Adrenal gland (tissue), 12 donors: Measurements from ENCODE around the gene CEACAM19. TPM values are rescaled to one million over a fixed set of nuclear protein-coding genes. Genes with fewer than 3 reads are reported as not detected.
A peak's percentile ranks its signal among the peaks of the same experiment; 100 is the strongest.

Experiments used
- DNase-seq, 7 donors: peaks; one replicate each; pipeline ENCODE4 v3.0.0-alpha.2; 2019 to 2020
- H3K27ac ChIP-seq, 5 donors: fragments of 200-600 bp; sonication (generic) in 4 of 5; 1 replicate in 3 of 5; 2 replicates in 2 of 5; pipeline versions ENCODE4 v1.5.1 to v1.8.0; 2016 to 2020; ENCODE audit warnings: mild to moderate bottlenecking in 1 of 5
- H3K27me3 ChIP-seq: fragments of 200-600 bp; 2 replicates; pipeline ENCODE4 v1.8.0; 2021
- H3K36me3 ChIP-seq, 2 donors: fragments of 200-600 bp; replicated peaks in 1 of 2; 1 replicate in 1 of 2; 2 replicates in 1 of 2; pipeline versions ENCODE4 v1.5.1 to v1.8.0; 2018 to 2022
- H3K4me1 ChIP-seq, 2 donors: fragments of 200-600 bp; replicated peaks in 1 of 2; 1 replicate in 1 of 2; 2 replicates in 1 of 2; pipeline versions ENCODE4 v1.5.1 to v1.8.0; 2018 to 2021
- H3K4me3 ChIP-seq, 4 donors: fragments of 200-600 bp; sonication (generic) in 3 of 4; one replicate each; pipeline ENCODE4 v1.5.1; 2016 to 2018
- H3K9me3 ChIP-seq, 3 donors: fragments of 200-600 bp; sonication (generic) in 1 of 3; replicated peaks in 1 of 3; 1 replicate in 2 of 3; 2 replicates in 1 of 3; pipeline versions ENCODE4 v1.5.1 to v1.8.0; 2016 to 2021
- POLR2A ChIP-seq, 2 donors: fragments of 450-650 bp; IDR thresholded peaks; one replicate each; pipeline ENCODE4 v1.6.1; 2017; ENCODE audit warnings: antibody characterized with exemption in 2 of 2, mild to moderate bottlenecking in 2 of 2, moderate library complexity in 1 of 2
- WGBS, 4 donors: extraction: QIAGEN DNeasy Blood & Tissue Kit in 2 of 4; methylation state at CpG; one replicate each; pipeline versions ENCODE4 v1.1.5 to v1.1.7; 2013 to 2017; 5-methylcytosine and 5-hydroxymethylcytosine counted together
- intact Hi-C, 2 donors: fragments of 100-400 bp; cut with DNase I; formaldehyde crosslinking; loops; one replicate each; pipeline versions ENCODE4 v1.14.1 to v1.15.0; 2022 to 2023
- polyA plus RNA-seq, 3 donors: library from polyadenylated mRNA; stranded (reverse); fragments of 200-250 nt in 2 of 3; fragments of 350-450 nt in 1 of 3; fragmentation: Illumina TruSeq in 1 of 3; extraction: RNeasy Lipid Tissue Mini Kit (QIAGEN cat#74804) in 1 of 3; gene quantifications; one replicate each; pipeline ENCODE4 v1.2.3, GENCODE V29; 2013 to 2014
- total RNA-seq, 9 donors: library from RNA; depleted of rRNA in 4 of 9; stranded (reverse); fragments of >200 nt in 4 of 9; fragments of 120-200 nt in 1 of 9; fragmentation: NEBNext Ultra II Directional in 1 of 9; extraction: Animal tissue kit (Norgen Biotek cat#: 25700) in 1 of 9; gene quantifications; one replicate each; pipeline versions ENCODE4 v1.1.0 to v1.2.4, GENCODE V29; 2013 to 2023
- TF ChIP-seq, protein P1 (sequence below), 6 experiments: fragments of 450-650 bp in 4 of 6; fragments of 200-600 bp in 2 of 6; sonication (generic) in 1 of 6; IDR thresholded peaks; 1 replicate in 5 of 6; 2 replicates in 1 of 6; pipeline versions ENCODE4 v1.5.1 to v1.8.0; 2016 to 2021; ENCODE audit warnings: antibody characterized with exemption in 6 of 6, mild to moderate bottlenecking in 2 of 6, moderate library complexity in 1 of 6
- donor health status: healthy with polysubstance abuse.
- donor health status: Bipolar disorder and iron deficiency.
- donor health status: DM: yes; HTN: yes; CAD: no.
- donor health status: DM: no; HTN: no; CAD: no.
- donor health status: DM: no; HTN: no; CAD: no.
- donor health status: DM: yes; HTN: yes; CAD: no.

Gene CEACAM19
- total and polyA plus RNA-seq, 12 donors: 1.6 to 38.2 (median 3.4) TPM

- no peak for DNase-seq
- TF ChIP-seq, protein P1, sequence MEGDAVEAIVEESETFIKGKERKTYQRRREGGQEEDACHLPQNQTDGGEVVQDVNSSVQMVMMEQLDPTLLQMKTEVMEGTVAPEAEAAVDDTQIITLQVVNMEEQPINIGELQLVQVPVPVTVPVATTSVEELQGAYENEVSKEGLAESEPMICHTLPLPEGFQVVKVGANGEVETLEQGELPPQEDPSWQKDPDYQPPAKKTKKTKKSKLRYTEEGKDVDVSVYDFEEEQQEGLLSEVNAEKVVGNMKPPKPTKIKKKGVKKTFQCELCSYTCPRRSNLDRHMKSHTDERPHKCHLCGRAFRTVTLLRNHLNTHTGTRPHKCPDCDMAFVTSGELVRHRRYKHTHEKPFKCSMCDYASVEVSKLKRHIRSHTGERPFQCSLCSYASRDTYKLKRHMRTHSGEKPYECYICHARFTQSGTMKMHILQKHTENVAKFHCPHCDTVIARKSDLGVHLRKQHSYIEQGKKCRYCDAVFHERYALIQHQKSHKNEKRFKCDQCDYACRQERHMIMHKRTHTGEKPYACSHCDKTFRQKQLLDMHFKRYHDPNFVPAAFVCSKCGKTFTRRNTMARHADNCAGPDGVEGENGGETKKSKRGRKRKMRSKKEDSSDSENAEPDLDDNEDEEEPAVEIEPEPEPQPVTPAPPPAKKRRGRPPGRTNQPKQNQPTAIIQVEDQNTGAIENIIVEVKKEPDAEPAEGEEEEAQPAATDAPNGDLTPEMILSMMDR (IDR thresholded peaks at IDR 0.05): no peak
- no peak for TF ChIP-seq POLR2A (IDR thresholded peaks at IDR 0.05)
- no peaks in the 10 kb centered on the region for H3K9me3 ChIP-seq
- WGBS, 4 donors: 57 to 68% (median 60%) methylated on average over 15 to 21 of the region's 21 CpGs
- peaks cover 26 to 51% of the 10 kb centered on the region in 2 donors for H3K4me1 ChIP-seq
- H3K27me3 ChIP-seq: no peaks in the 10 kb centered on the region
- intact Hi-C loops: loop anchor here in 1 of 2 donors (5.0 kb wide), 2 partner anchors 35 to 120 kb away; no protein-coding TSS in a partner anchor
- no peaks in the 10 kb centered on the region for H3K36me3 ChIP-seq
- H3K4me3 ChIP-seq: no peak overlapping the region
- no peak overlapping the region for H3K27ac ChIP-seq
Measured at GRCh38 chr19:44722131-44723121, 51.1 kb downstream of the CEACAM19 start.

- no peak for DNase-seq
- Histone ChIP-seq H3K27me3 (no peaks in the 10 kb centered on the region), H3K27ac (peak overlapping the region in 1 of 5 donors; percentile 6), H3K9me3 (no peaks in the 10 kb centered on the region), H3K4me1 (peaks cover 16 to 42% of the 10 kb centered on the region in 2 donors), H3K36me3 (no peaks in the 10 kb centered on the region), H3K4me3 (no peak overlapping the region)
- 49 to 63% (median 57%) methylated on average over 9 to 10 of the region's 10 CpGs for WGBS, 4 donors
- intact Hi-C loops: loop anchor here in 1 of 2 donors (5.0 kb wide), 2 partner anchors 36 to 119 kb away; no protein-coding TSS in a partner anchor
- no peak for TF ChIP-seq POLR2A (IDR thresholded peaks at IDR 0.05)
- TF ChIP-seq, protein P1 (IDR thresholded peaks at IDR 0.05): no peak
Measured at GRCh38 chr19:44723299-44723951, 52.1 kb downstream of the CEACAM19 start.

DNA sequence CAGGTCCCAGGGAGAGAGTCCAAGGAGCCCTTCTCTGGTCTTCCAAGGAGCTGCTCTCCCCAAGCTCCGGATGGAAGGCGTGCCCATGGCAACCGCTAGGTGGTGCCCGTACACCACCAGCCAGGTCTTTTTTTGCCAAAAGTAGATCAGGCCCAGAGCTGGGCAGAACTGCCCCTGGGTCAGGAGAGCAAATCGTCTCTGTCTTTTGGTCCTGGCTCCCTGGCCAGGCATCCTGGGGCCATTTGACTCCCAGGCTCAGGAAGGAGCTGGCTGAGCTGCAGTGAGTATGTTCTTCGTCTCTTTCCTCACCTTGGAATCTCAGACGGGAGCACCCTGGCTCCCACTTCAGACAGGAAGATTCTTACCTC, 52.7 kb downstream of the CEACAM19 start:
- Histone ChIP-seq H3K4me1 (peaks cover 12 to 37% of the 10 kb centered on the region in 2 donors), H3K36me3 (no peaks in the 10 kb centered on the region), H3K9me3 (no peaks in the 10 kb centered on the region), H3K4me3 (no peak overlapping the region), H3K27me3 (no peaks in the 10 kb centered on the region), H3K27ac (no peak overlapping the region)
- peak; percentile 84 to 93 (median 90) for DNase-seq
- no peak for TF ChIP-seq POLR2A (IDR thresholded peaks at IDR 0.05)
- TF ChIP-seq, protein P1 (IDR thresholded peaks at IDR 0.05): peak; percentile 92 to 99 (median 98)
- 12 to 21% (median 14%) methylated on average over 3 to 7 of the region's 7 CpGs for WGBS, 4 donors
- intact Hi-C loops: loop anchor here (2.0 to 5.0 kb wide), 3 partner anchors 37 to 118 kb away; no protein-coding TSS in a partner anchor

DNA sequence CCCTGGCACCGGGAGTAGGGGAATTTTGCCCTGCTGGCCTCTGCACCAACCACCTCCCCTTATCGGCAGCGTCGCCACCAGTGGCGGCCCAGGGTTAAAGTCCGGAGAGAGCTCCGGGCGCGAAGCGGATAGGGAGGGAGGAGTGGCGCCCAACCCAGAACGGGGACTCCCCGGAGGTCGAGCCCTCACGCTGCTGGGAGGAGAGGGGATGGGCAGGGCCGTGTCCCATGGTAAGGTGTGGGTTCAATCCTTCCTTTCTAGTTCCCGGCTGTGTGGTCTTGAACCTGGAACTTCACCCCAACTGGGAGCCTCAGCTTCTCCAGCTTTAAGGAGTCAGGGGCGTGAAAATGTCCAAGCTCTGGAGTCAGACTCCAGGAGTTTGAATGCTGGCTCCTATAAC, 54.0 kb downstream of the CEACAM19 start:
- peak in 3 of 7 donors; percentile 58 to 68 (median 67) for DNase-seq
- intact Hi-C loops: loop anchor here (2.0 kb wide), 1 partner anchor 46 kb away; no protein-coding TSS in a partner anchor
- WGBS, 4 donors: 16 to 57% (median 29%) methylated on average over 2 to 18 of the region's 18 CpGs
- H3K27ac ChIP-seq: peak overlapping the region in 1 of 5 donors; percentile 14
- H3K4me1 ChIP-seq: peaks cover 7 to 32% of the 10 kb centered on the region in 2 donors
- H3K27me3 ChIP-seq: no peaks in the 10 kb centered on the region
- no peaks in the 10 kb centered on the region for H3K36me3 ChIP-seq
- TF ChIP-seq, protein P1 (IDR thresholded peaks at IDR 0.05): no peak
- no peak for TF ChIP-seq POLR2A (IDR thresholded peaks at IDR 0.05)
- H3K4me3 ChIP-seq: no peak overlapping the region
- H3K9me3 ChIP-seq: no peaks in the 10 kb centered on the region
